GM15510 (cell line): Measurements from ENCODE around the gene CHRM4.

Experiments
- POLR2A ChIP-seq: IDR thresholded peaks from 3 replicates; pipeline ENCODE4 v1.6.1; 2011; ENCODE audit warnings: borderline replicate concordance; ENCODE audit not compliant: insufficient read length; ENCODE audit errors: extremely low read depth

The CHRM4 gene

DNA sequence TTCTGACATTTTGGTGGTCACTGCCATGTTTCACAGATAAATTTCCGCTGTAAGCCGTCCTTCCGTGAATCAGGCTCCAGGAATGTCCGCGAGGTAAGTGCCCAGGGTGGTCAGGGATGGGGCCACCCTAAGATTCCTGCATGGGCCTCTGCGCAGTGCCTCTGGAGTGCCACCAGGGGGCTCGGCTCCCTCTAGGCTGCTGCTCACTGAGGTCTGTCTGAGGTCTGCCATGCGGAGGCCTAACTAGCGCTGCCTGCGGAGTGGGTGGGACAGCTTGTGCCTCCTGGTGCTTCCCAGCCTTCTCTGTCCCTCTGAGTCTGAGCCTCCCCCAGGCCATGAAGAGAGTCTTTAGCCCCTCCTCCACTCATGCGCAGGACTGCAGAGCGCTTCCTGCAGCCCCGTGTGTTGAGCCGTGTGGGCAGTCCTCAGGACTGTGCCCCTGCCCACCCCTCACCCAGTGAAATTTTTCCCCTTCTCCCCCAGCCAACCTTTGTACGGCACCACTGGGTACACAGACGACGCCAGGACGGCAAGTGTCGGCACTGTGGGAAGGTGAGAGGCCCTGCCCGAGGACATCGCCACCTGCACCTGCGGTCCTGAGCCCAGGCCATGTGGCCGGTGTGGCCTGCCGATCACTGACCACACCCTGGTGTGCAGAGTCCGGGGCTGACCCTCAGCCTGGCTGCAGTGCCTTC is 22.0 kb downstream of the CHRM4 start:
- TF ChIP-seq POLR2A = no peak

DNA sequence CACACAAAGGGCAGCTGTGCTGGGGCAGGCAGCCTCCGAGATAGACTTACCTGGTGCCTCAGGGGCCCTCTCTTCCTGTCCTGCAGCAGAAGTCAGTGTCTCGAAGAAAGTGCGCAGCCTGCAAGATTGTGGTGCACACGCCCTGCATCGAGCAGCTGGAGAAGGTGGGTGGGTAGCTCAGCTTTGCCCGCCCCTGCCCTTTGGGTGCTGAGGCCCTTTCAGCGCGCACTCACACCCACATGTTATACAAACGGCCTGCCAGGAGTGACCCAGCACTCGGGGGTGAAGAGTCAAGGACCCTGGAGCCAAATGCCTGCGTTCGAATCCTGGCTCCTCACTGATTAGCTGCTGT is 23.7 kb downstream of the CHRM4 start:
- TF ChIP-seq POLR2A = no peak

DNA sequence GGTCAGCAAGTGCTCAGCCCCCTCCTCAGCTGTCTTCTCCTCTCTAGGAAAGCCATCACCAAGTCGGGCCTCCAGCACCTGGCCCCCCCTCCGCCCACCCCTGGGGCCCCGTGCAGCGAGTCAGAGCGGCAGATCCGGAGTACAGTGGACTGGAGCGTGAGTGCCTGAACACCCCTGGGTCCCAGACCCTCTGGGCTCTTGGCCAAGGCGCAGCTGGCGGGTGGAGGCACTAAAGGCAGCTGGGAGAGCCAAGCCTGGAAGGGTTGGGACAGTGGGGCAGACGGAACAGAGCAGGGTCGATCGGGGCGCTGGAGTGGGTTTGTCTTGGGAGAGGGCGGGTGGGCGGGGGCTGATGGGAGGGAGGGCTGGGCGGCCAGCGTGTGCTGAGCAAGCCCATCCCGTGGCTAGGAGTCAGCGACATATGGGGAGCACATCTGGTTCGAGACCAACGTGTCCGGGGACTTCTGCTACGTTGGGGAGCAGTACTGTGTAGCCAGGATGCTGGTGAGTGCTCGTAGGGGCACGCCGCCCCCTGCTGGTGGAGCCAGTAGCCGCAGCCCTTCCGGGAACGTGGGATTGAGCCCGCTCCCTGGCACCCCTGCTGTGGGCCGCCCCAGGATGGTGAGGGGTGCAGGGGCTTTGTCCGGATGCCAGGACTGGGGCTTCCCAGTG is 24.2 kb downstream of the CHRM4 start:
- no peak for TF ChIP-seq POLR2A

DNA sequence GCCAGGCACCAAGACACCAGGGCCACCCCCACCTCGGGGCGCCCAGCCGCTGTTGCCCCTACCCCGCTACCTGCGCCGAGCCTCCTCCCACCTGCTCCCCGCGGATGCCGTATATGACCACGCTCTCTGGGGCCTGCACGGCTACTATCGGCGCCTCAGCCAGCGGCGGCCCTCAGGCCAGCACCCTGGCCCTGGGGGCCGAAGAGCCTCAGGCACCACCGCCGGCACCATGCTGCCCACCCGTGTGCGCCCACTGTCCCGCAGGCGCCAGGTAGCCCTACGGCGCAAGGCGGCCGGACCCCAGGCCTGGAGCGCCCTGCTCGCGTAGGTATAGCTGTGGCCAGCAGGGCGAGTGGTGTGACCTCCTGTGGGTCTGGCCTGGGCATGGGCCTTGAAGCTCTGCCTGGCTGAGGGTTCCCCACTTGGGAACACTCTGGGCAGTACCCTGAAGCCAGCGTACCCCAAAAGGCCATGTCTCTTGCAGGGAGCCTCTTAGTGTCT is 24.9 kb downstream of the CHRM4 start:
- TF ChIP-seq POLR2A = no peak

DNA sequence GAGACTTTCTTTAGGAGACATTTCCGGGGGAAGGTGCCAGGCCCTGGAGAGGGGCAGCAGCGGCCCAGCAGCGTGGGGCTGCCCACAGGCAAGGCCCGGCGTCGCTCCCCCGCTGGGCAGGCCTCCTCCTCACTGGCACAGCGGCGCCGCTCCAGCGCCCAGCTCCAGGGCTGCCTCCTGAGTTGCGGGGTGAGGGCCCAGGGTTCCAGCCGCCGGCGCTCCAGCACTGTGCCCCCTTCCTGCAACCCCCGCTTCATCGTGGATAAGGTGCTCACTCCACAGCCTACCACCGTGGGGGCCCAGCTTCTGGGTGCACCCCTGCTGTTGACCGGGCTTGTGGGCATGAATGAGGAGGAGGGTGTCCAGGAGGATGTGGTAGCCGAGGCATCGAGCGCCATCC is 25.3 kb downstream of the CHRM4 start:
- no peak for TF ChIP-seq POLR2A

DNA sequence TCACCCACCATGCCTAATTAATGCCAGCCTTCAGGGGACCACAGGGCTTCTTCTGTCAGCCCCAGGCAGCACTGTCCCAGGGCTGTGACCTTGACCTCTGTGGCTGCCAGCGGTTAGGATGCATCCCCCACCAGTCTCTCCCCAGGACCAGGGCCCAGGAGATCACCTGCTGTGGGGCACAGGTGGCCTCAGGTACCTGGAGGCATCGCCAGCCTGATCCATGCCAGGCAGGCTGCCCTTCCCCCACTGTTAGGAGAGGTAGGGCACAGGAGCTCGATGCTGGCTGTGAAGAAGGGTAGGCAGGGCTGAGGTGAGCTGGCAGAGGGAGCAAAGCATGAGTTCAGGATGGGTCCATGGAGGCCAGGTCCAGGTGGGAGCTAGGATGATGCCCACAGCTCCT is 26.8 kb downstream of the CHRM4 start:
- TF ChIP-seq POLR2A = no peak

DNA sequence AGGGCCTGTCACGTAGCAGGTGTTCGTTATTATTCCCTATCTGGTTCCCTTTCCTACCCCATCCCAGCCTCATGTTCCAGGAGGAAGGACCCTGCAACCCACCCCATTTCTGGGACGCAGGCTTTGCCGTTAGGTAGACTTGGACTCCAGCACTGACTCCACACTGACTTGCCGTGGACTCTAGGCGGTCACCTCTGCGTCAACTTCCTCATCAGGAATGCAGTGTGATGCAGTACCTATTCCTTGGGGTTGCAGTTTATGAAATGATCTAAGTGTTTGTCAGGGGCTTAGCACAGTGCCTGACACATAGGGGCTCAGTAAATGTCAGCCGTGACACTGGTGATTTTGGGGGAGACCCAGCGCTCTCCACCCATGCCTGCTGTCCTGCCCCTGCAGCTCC is 27.5 kb downstream of the CHRM4 start:
- TF ChIP-seq POLR2A = no peak

DNA sequence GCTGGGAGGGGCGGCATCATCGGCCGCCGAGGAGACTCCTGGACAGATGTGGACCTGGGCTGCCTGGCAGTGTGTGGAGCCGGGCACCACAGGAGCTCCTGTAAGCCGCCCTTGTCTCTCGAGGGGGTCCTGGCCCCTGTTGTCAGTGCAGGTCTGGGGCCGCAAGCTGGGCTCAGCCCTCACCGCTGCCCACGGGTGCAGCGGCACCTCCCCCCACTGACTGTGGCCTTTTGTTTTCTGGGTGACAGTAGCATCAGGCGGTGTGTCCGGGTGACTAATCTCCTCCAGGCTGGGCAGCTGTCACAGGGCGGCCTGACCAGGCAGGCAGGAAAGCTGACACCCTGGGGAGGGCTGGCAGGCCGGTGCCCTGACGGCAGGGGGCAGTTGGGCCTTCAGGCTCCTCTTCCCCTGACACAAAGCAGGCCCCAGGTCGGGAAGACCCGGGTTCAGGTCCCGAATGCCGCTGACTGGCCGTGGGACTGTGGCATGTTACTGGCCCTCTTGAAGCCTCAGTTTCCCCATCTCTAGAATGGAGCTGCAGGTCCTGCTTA is 28.0 kb downstream of the CHRM4 start:
- no peak for TF ChIP-seq POLR2A

DNA sequence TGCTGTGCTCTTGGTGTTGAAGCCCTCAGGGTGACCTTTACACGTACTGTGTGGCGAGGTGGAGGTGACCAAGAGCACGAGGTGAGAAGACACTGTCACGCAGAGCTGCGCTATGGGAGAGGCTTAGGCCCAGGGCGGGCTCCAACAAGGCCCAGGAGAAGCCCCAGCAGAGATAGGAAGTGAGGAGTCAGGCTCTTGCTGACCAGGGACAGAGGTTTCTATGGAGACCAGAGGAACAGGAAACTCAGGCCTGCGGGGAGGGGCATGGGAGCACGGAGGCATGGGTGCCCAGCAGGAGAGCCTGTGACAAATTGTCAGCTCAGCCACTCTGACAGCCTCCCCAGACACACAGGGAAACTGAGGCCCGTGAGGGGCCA is 28.6 kb downstream of the CHRM4 start:
- TF ChIP-seq POLR2A = no peak

DNA sequence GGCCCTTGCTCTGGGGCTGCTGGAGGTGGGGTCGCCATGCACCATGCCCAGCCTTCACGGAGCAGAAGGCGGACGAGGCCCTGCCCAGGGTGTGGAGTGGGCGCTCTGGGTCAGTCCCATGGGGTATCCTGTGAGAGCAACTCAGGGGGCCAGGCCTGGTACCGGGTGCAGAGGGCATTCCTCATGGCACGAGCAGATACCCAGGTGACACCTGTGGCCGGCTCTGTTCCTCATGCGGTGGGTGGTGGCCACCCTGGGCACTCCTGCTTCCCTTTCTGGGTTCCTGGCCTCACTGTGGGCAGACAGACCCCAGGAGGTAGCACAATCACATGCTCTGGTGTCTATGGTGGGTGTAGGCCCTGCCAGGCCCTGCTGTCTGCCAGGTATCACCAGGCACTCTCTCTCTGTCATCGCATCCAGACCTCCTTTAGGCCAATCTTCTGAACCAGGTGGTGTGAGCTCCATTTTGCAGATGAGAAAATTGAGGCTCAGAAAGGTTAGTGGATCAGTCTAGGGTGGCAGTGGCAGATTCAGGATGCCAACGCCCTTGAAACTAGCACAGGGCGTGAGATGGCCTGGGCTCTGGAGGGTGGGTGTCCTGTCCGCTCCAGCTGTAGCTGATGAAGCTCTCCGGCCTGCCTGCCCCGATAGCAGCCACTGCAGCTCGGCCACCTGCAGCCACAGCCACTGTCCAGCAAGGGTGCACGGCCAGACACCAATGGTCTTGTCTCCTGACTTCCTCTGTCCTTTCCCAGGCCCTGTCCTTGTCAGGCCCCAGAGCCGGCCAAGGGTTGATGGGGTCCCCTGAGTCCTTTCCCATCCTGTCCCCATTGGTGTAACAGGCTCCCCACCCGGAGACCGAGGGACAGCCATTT is 29.2 kb downstream of the CHRM4 start:
- TF ChIP-seq POLR2A = no peak

DNA sequence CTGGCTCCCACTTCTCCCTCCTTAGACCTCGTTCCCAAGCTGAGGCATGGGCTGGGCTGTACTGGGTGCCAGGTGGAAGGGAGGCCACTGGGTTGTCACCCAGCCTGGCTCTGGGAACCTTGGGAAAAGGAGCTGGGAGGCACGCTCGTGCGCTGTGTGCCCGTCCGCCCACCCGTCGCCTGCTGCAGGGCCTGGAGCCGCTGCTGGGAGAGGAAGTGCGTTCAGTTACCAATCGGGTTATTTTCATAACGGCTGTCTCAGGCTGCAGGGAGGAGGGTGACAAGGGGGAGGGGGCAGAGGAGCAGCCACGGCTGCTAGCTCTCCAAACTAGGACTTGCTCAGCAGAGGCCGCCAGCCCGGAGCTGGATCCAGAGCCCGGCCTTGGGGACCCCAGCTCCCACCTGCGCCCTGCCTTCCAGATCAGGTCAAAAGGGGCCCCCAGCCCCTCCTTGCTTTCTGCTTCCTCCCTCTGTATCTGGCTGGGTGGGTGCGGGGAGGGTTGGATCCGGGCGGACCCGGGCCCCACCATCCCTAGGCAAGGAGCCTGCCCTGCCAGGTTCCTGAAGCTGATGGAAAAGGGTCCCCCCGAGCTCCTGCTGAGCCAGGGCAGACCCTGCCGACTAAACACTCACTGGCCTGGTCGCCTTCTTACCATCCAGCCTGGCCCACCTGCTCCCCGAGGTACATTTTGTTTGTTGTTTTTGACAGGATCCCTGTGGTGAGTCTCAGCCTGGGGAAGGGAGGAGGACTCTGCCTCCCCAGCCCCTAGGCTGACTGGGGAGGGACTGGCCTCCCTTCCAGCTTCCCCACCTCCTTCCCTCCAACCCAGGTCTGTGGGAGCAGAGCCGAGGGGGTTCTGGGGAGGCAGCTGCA is 30.1 kb downstream of the CHRM4 start:
- TF ChIP-seq POLR2A = peak; percentile 57

DNA sequence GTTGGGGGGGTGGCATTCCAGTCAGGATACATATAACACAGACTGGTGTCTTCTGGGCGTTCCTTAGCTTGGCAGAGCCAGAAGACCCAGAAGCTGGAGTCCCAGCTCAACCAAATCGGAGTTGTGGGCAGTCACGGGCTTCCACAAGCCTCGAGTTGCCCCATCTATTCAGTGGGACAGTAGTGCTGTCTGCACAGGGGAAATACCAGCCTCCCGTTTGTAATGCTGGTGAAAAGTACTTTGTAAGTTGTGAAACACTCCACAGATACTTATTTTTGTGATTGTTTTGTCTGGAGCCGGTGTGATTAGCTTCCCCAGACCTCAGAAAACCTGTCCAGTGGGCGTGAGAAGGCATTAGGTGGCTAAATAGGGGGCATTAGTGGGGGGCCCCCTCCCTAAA is 30.7 kb downstream of the CHRM4 start:
- no peak for TF ChIP-seq POLR2A

DNA sequence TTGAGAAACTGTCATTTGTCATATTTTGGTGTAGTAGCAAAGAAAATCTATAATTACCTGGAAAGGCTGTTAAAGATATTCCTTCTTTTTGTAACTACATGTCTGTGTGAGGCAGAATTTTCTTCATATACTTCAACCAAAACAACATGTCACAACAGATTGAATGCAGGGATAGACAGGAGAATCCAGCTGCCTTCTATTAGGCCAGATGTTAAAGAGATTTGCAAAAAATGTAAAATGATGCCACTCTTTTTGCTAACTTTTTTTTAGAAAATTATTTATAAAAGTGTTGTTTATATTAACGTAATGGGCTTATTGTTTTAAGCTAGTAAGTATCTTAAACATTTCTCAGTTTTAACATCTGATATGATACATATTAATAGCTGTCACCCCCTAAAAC is 31.6 kb downstream of the CHRM4 start:
- TF ChIP-seq POLR2A = no peak

DNA sequence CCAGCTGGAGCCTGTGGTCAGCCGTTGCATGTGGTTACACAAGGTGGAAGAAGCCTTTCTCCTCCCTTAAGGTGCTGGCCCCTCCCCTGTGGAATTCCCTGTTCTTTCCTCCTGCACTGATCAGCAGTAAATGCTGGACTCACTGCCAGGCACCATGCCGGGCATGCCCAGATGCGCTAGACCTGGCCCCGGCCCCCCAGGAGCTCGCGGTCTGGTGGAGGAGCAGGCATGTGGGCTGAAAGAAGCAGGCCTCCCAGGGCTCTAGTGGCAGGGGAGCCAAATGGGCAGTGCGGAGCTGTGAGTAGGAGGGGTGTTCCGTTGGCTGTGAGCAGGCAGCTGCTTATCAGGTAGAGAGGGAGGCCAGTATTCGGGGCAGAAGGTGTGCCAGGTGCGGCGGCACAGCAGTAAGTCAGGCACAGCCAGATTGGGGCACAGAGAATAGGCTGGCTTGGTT is 34.1 kb downstream of the CHRM4 start:
- no peak for TF ChIP-seq POLR2A

DNA sequence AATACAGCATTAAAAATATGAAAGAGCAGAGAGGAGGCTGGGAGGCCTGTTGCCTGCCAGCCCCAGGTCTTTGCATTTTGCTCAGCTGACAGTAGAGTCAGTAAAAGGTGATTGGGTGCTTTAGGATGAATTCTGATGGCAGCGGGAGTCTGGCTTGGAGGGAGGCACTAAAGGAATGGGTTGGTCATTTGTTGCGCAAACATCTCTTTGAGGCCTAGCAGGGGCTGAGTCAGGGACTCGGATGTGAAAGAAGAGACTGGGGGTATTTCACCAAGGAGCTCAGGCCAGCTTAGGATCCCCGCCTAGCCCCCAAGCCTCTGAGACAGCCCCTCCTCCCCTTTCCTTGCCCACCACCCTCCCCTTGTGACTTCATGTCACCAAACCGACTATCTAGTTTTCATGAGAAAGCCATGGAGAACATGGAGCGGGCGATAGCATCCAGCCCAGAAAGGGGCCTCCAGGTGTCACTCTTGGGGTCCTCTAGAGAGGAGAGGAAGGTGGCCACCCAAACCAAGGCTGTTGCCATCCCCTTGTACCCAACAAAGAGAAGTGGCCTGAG is 34.6 kb downstream of the CHRM4 start:
- TF ChIP-seq POLR2A = no peak

DNA sequence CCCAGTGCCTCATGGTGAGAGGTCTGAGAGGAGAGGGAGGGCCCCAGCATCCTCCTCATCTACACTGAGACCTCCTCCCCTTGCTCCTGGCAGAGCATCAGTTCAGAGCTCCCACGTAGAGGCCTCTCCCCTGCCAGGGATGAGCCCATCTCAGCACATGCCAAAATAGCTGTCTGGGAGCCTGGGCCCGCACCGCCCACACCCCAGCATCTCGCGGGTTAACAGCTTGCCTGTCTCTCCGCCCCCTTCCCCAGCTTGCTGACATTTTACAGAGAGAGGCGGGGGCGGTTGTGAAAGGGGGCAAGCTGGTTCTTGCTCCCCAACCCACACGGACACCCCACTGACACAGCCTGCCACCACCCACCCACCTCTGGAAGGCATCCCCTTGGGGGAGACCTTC is 37.9 kb downstream of the CHRM4 start:
- TF ChIP-seq POLR2A = no peak
